ENCODE measurements around the gene RIPOR2.
"Not testable (repeated sequence)": the region's sequence is repeated elsewhere in the genome, so short reads cannot be mapped to it uniquely, and the experiment has no call there.

GRCh38 chr6:24754378-24754777 lies 181.4 kb downstream of the RIPOR2 start:
- TF ChIP-seq CTCF (conservative IDR thresholded peaks at IDR 0.05; ENCODE audit: low read length); EZH2phosphoT487 (IDR thresholded peaks at IDR 0.05; ENCODE audit: borderline replicate concordance, low read depth, low read length): not testable (repeated sequence)

Measured in OCI-LY7 (cell line).